Measurements from ENCODE around the gene PGLYRP2.

PGLYRP2 gene

DNA sequence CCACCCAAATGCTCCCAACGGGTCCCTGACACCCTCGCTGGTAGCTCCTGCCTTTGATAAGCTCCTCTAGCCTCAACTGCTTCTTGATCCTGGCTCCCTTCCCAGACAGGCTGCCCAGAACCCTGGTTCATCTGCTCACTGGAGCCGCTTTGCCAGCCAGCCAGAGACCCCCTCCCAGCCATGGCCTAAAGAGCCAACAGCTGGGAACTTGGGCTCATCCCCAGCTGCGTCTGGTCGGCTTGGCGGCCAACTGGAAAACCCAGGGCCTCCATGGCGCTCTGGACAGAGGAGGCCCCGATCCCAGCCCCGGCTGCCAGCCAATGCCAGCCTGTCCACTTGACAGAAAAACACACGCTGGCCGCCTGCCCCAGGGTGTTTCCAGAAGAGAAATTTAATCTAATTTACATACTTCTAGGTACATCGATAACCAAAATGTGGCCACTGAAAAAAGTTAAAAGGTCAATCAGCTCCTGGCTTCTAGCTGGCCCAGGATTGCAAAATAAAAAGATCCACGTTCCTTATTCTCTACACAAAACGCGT is 57.5 kb downstream of the PGLYRP2 start:
- Histone ChIP-seq H2AFZ (ENCODE audit: low read depth, low read length) (no peak overlapping the region), H3K27me3 (ENCODE audit: insufficient read depth, low read length, poor library complexity) (no peaks in the 10 kb centered on the region), H3K4me1 (ENCODE audit: insufficient read depth, low read length) (peaks cover 27% of the 10 kb centered on the region), H3K4me3 (ENCODE audit: low read depth in 1 of 2, low read length in 2 of 2) (no peak overlapping the region), H3K79me2 (ENCODE audit: insufficient read depth, low read length) (peaks cover 23% of the 10 kb centered on the region), H3K9ac (ENCODE audit: low read depth, low read length) (no peak overlapping the region), H4K20me1 (ENCODE audit: insufficient read depth, low read length) (peaks cover 21% of the 10 kb centered on the region), H3K36me3 (ENCODE audit: insufficient read depth, low read length) (peaks cover 49% of the 10 kb centered on the region), H3K27ac (ENCODE audit: low read length) (no peak overlapping the region), H3K9me3 (ENCODE audit: insufficient read depth, low read length, severe bottlenecking) (no peaks in the 10 kb centered on the region), H3K4me2 (ENCODE audit: insufficient read depth, low read length) (no peak overlapping the region)
- no peak for TF ChIP-seq EZH2 (IDR thresholded peaks at IDR 0.05; ENCODE audit: borderline replicate concordance, low read depth, low read length, severe bottlenecking)
- TF ChIP-seq, protein P1, sequence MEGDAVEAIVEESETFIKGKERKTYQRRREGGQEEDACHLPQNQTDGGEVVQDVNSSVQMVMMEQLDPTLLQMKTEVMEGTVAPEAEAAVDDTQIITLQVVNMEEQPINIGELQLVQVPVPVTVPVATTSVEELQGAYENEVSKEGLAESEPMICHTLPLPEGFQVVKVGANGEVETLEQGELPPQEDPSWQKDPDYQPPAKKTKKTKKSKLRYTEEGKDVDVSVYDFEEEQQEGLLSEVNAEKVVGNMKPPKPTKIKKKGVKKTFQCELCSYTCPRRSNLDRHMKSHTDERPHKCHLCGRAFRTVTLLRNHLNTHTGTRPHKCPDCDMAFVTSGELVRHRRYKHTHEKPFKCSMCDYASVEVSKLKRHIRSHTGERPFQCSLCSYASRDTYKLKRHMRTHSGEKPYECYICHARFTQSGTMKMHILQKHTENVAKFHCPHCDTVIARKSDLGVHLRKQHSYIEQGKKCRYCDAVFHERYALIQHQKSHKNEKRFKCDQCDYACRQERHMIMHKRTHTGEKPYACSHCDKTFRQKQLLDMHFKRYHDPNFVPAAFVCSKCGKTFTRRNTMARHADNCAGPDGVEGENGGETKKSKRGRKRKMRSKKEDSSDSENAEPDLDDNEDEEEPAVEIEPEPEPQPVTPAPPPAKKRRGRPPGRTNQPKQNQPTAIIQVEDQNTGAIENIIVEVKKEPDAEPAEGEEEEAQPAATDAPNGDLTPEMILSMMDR (IDR thresholded peaks at IDR 0.05; ENCODE audit: borderline replicate concordance, extremely low read depth, low read length, poor library complexity, severe bottlenecking) = no peak
- DNase-seq = no peak
- no peak for ATAC-seq (ENCODE audit: insufficient read depth, low read depth)

DNA sequence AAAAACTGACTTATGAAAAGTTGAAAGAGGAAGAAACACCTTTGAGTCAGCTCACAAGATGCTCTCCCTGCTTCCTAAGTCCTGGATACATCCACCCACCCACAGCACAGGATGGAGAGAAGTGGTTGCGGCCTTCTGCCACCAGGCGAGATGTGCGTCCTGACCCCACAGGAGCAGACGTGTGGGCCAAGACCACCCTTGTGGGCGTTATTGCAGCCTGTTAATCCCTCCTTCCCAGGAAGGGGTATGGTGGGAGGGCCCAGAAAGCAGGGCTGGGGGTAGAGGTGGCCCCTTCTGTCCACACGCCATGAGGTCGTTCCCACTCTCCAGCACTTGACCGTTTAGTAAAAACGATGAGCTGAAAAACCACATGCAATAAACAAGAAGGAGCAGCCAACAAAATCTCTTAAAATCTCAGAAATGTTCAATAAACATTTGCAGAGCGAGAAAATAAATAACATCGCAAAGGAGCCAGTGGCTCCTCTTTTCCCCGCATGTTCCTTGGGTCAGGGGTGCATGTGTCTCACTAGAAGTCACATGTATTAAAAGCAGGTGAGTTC is 58.1 kb downstream of the PGLYRP2 start:
- no peak for DNase-seq
- H3K9ac ChIP-seq (ENCODE audit: low read depth, low read length) = no peak overlapping the region
- no peaks in the 10 kb centered on the region for H3K27me3 ChIP-seq (ENCODE audit: insufficient read depth, low read length, poor library complexity)
- peaks cover 46% of the 10 kb centered on the region for H3K36me3 ChIP-seq (ENCODE audit: insufficient read depth, low read length)
- TF ChIP-seq, protein P1 (IDR thresholded peaks at IDR 0.05; ENCODE audit: borderline replicate concordance, extremely low read depth, low read length, poor library complexity, severe bottlenecking) = no peak
- no peak for TF ChIP-seq EZH2 (IDR thresholded peaks at IDR 0.05; ENCODE audit: borderline replicate concordance, low read depth, low read length, severe bottlenecking)
- no peak for ATAC-seq (ENCODE audit: insufficient read depth, low read depth)
- H3K4me2 ChIP-seq (ENCODE audit: insufficient read depth, low read length) = no peak overlapping the region
- H3K79me2 ChIP-seq (ENCODE audit: insufficient read depth, low read length) = peaks cover 29% of the 10 kb centered on the region
- H3K27ac ChIP-seq (ENCODE audit: low read length) = no peak overlapping the region
- H3K9me3 ChIP-seq (ENCODE audit: insufficient read depth, low read length, severe bottlenecking) = no peaks in the 10 kb centered on the region
- peaks cover 32% of the 10 kb centered on the region for H3K4me1 ChIP-seq (ENCODE audit: insufficient read depth, low read length)
- peaks cover 22% of the 10 kb centered on the region for H4K20me1 ChIP-seq (ENCODE audit: insufficient read depth, low read length)
- H3K4me3 ChIP-seq (ENCODE audit: low read depth in 1 of 2, low read length in 2 of 2) = no peak overlapping the region
- no peak overlapping the region for H2AFZ ChIP-seq (ENCODE audit: low read depth, low read length)

DNA sequence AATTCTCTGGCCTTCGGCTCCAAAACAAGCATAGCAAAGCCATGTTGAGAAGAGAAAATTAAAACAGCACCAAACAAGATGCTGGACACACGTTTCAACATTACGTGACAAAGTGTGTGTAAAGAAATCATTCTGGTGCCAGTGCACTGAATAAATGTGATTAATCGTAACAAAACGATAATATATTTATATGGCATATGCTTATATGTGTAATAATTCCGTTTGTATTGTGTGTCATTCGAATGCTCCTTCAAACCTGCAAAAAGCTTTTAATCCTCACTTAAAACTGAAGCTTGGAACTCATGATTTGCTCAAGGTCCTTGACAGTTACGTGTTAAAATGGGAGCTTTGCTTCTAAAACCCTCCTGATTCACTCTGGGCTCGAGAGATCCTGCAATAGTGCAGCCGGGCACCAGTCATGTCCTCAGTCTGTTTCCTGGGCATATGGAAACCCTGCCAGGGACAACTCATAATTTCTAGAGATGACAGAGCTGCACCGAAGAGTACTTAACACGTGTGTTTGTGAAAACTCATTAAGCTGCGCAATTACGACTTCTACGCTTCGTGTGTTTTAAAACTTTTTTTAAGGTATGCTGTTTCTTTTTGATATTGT is 59.8 kb downstream of the PGLYRP2 start:
- peak overlapping the region; percentile 41 for H3K9ac ChIP-seq (ENCODE audit: low read depth, low read length)
- H3K4me1 ChIP-seq (ENCODE audit: insufficient read depth, low read length) = peaks cover 39% of the 10 kb centered on the region
- H3K27ac ChIP-seq (ENCODE audit: low read length) = peak overlapping the region; percentile 56
- ATAC-seq (ENCODE audit: insufficient read depth, low read depth) = no peak
- peak overlapping the region in 1 of 2 experiments; percentile 48; a peak in 2 of 4 replicates for H3K4me3 ChIP-seq (ENCODE audit: low read depth in 1 of 2, low read length in 2 of 2)
- peaks cover 42% of the 10 kb centered on the region for H3K79me2 ChIP-seq (ENCODE audit: insufficient read depth, low read length)
- DNase-seq = no peak
- H3K36me3 ChIP-seq (ENCODE audit: insufficient read depth, low read length) = peaks cover 41% of the 10 kb centered on the region
- TF ChIP-seq, protein P1 (IDR thresholded peaks at IDR 0.05; ENCODE audit: borderline replicate concordance, extremely low read depth, low read length, poor library complexity, severe bottlenecking) = no peak
- TF ChIP-seq EZH2 (IDR thresholded peaks at IDR 0.05; ENCODE audit: borderline replicate concordance, low read depth, low read length, severe bottlenecking) = no peak
- no peaks in the 10 kb centered on the region for H3K27me3 ChIP-seq (ENCODE audit: insufficient read depth, low read length, poor library complexity)
- peak overlapping the region; percentile 68 for H2AFZ ChIP-seq (ENCODE audit: low read depth, low read length)
- H3K4me2 ChIP-seq (ENCODE audit: insufficient read depth, low read length) = peak overlapping the region; percentile 65
- no peaks in the 10 kb centered on the region for H3K9me3 ChIP-seq (ENCODE audit: insufficient read depth, low read length, severe bottlenecking)
- H4K20me1 ChIP-seq (ENCODE audit: insufficient read depth, low read length) = peaks cover 27% of the 10 kb centered on the region
